Measurements from ENCODE around the gene SKP2.

DNA sequence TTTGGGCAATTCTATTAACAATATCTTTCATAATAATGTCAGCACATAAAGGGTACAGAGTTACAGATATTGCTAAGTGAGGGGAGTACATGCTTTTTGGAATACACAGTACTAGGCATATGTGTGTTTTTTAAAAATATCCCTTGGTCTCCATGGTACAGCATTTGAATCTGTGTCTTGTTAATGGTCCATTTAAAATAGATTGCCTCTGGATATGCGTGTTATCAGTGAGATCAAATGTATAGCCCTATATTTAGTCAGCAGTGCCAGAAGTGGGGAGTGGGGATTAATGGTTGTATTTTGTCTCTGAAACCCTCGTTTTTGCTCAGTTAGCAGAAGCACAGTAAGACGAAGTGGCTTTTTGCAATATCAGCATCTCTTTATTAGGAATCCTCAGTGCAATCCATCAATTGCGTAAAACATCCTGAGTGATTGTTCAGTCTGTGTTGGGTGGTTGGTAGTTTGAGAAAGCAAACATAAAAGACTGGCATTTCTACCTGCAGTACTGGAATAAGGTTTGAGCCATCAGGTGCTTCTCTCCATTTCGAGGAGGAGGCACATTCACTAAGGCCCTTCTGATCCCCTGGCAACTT is 19.0 kb downstream of the SKP2 start:
- TF ChIP-seq, protein P1, sequence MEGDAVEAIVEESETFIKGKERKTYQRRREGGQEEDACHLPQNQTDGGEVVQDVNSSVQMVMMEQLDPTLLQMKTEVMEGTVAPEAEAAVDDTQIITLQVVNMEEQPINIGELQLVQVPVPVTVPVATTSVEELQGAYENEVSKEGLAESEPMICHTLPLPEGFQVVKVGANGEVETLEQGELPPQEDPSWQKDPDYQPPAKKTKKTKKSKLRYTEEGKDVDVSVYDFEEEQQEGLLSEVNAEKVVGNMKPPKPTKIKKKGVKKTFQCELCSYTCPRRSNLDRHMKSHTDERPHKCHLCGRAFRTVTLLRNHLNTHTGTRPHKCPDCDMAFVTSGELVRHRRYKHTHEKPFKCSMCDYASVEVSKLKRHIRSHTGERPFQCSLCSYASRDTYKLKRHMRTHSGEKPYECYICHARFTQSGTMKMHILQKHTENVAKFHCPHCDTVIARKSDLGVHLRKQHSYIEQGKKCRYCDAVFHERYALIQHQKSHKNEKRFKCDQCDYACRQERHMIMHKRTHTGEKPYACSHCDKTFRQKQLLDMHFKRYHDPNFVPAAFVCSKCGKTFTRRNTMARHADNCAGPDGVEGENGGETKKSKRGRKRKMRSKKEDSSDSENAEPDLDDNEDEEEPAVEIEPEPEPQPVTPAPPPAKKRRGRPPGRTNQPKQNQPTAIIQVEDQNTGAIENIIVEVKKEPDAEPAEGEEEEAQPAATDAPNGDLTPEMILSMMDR (IDR thresholded peaks at IDR 0.05; ENCODE audit: low read depth, low read length, poor library complexity, severe bottlenecking), result no peak
- no peak for TF ChIP-seq EZH2phosphoT487 (IDR thresholded peaks at IDR 0.05; ENCODE audit: borderline replicate concordance, low read length)

Data from DOHH2 (cell line).